HepG2 (cell line): Measurements from ENCODE around the gene SS18L1. TPM values are rescaled to one million over a fixed set of nuclear protein-coding genes. Genes with fewer than 3 reads are reported as not detected.

ENCODE experiments used
- ATAC-seq: fragments of 200-7000 bp; cut with Tn5 transposase; 3 replicates; pipeline ENCODE4 v1.9.1; 2020; ENCODE audit warnings: mild to moderate bottlenecking, moderate library complexity
- BruUV-seq: library from RNA; stranded (reverse); fragments of 400-500 nt; replicated peaks from 2 replicates; lab custom pipeline; 2021; lab: Mats Ljungman, UMichigan
- CTCF ChIA-PET: fragments of 300-600 bp; formaldehyde crosslinking; extraction: SDS; loops from one replicate; lab custom pipeline; 2021; ENCODE audit warnings: low total read pairs, inconsistent platforms, low intra/inter-chr PET ratio; lab: Yijun Ruan, JAX
- POLR2A ChIA-PET: fragments of 350-600 bp; sonication (Branson Sonifier 250); formaldehyde crosslinking; loops from one replicate; lab custom pipeline; 2020; ENCODE audit warnings: antibody characterized with exemption, inconsistent platforms; lab: Yijun Ruan, JAX
- DNase-seq: peaks from one replicate; pipeline ENCODE4 v3.0.0-alpha.2; 2015; ENCODE audit warnings: low spot score
- FAIRE-seq: peaks from 3 replicates; lab custom pipeline; 2011; peaks lifted over from hg19 to GRCh38; lab: Jason Lieb, UNC
- H2AFZ ChIP-seq: one replicate; pipeline ENCODE4 v1.6.1; 2011; ENCODE audit warnings: low read length, inconsistent platforms
- H3K27ac ChIP-seq: fragments of 300-600 bp; 3 replicates; pipeline ENCODE4 v1.8.0; 2011; ENCODE audit warnings: mixed run types, mild to moderate bottlenecking, mixed read lengths, low read length, inconsistent platforms; ENCODE audit not compliant: insufficient read depth; ENCODE audit errors: extremely low read length
- H3K27me3 ChIP-seq, 2 experiments: fragments of 200-600 bp in 1 of 2; 2 replicates in 1 of 2; 3 replicates in 1 of 2; pipeline versions ENCODE4 v1.6.0 to v1.8.0; 2011; ENCODE audit warnings: low read length in 2 of 2, mild to moderate bottlenecking in 2 of 2, moderate library complexity in 2 of 2, inconsistent platforms in 1 of 2; ENCODE audit not compliant: insufficient read depth in 2 of 2, control insufficient read depth in 1 of 2
- H3K36me3 ChIP-seq, 2 experiments: fragments of 200-600 bp in 1 of 2; replicated peaks in 1 of 2; 2 replicates in 1 of 2; 3 replicates in 1 of 2; pipeline versions ENCODE4 v1.5.1 to v1.8.0; 2011; ENCODE audit warnings: low read length in 2 of 2, inconsistent platforms in 1 of 2; ENCODE audit not compliant: insufficient read depth in 2 of 2, control insufficient read depth in 1 of 2
- H3K4me1 ChIP-seq: 2 replicates; pipeline ENCODE4 v1.5.1; 2012; ENCODE audit warnings: low read length, inconsistent platforms; ENCODE audit not compliant: insufficient read depth
- H3K4me2 ChIP-seq: 2 replicates; pipeline ENCODE4 v1.6.0; 2011; ENCODE audit warnings: low read depth, low read length, inconsistent platforms
- H3K4me3 ChIP-seq, 3 experiments: fragments of 200-600 bp in 1 of 3; sonication (generic), shearing (Covaris generic) in 1 of 3; replicated peaks in 1 of 3; 2 replicates each; pipeline ENCODE4 v1.5.1; 2011 to 2016; ENCODE audit warnings: low read length in 3 of 3, inconsistent platforms in 2 of 3, low read depth in 2 of 3, mild to moderate bottlenecking in 2 of 3, control low read depth in 1 of 3, mixed read lengths in 1 of 3; ENCODE audit not compliant: insufficient read depth in 1 of 3
- H3K79me2 ChIP-seq: one replicate; pipeline ENCODE4 v1.6.1; 2011; ENCODE audit warnings: low read length, inconsistent platforms; ENCODE audit not compliant: insufficient read depth
- H3K9ac ChIP-seq: 2 replicates; pipeline ENCODE4 v1.6.0; 2011; ENCODE audit warnings: mild to moderate bottlenecking, low read depth, low read length, inconsistent platforms; ENCODE audit not compliant: insufficient read depth
- H3K9me3 ChIP-seq: 2 replicates; pipeline ENCODE4 v1.5.1; 2012; ENCODE audit warnings: mild to moderate bottlenecking, low read length
- H4K20me1 ChIP-seq: 2 replicates; pipeline ENCODE4 v1.6.0; 2011; ENCODE audit warnings: inconsistent platforms, mild to moderate bottlenecking, low read length, moderate library complexity; ENCODE audit not compliant: insufficient read depth
- BORCS8-MEF2B ChIP-seq: sonication (generic); formaldehyde crosslinking; IDR thresholded peaks from 2 replicates; pipeline ENCODE4 v1.8.0; 2022; ENCODE audit warnings: mild to moderate bottlenecking, missing genetic modification reagents
- DNMT1 ChIP-seq: sonication (generic); formaldehyde crosslinking; IDR thresholded peaks from 2 replicates; pipeline ENCODE4 v1.5.1; 2020; ENCODE audit warnings: mild to moderate bottlenecking, missing genetic modification reagents
- NR2F6 ChIP-seq, 2 experiments: IDR thresholded peaks; 2 replicates each; pipeline ENCODE4 v1.6.1; 2016; ENCODE audit warnings: antibody characterized with exemption in 1 of 2, mild to moderate bottlenecking in 1 of 2
- SMAD1 ChIP-seq: sonication (generic); formaldehyde crosslinking; IDR thresholded peaks from 2 replicates; pipeline ENCODE4 v1.4.0; 2020; ENCODE audit warnings: missing genetic modification reagents, low read depth, mild to moderate bottlenecking, borderline replicate concordance
- SMARCC2 ChIP-seq: fragments of 450-650 bp; IDR thresholded peaks from 2 replicates; pipeline ENCODE4 v1.6.1; 2017; ENCODE audit warnings: antibody characterized with exemption, mild to moderate bottlenecking
- ZFP37 ChIP-seq: sonication (generic); formaldehyde crosslinking; IDR thresholded peaks from 2 replicates; pipeline ENCODE4 v1.4.0; 2020; ENCODE audit warnings: missing genetic modification reagents, borderline replicate concordance
- ZIK1 ChIP-seq: sonication (generic); formaldehyde crosslinking; IDR thresholded peaks from 2 replicates; pipeline ENCODE4 v1.5.0; 2020; ENCODE audit warnings: mild to moderate bottlenecking, low read depth, missing genetic modification reagents, borderline replicate concordance
- ZNF30 ChIP-seq: sonication (generic); formaldehyde crosslinking; IDR thresholded peaks from 2 replicates; pipeline ENCODE4 v1.5.0; 2020; ENCODE audit warnings: mild to moderate bottlenecking, missing genetic modification reagents
- ZNF441 ChIP-seq: sonication (generic); formaldehyde crosslinking; IDR thresholded peaks from 2 replicates; pipeline ENCODE4 v1.7.0; 2021; ENCODE audit warnings: missing genetic modification reagents, borderline replicate concordance
- ZNF577 ChIP-seq: sonication (generic); formaldehyde crosslinking; IDR thresholded peaks from 2 replicates; pipeline ENCODE4 v1.4.0; 2020; ENCODE audit warnings: mild to moderate bottlenecking, low read depth, missing genetic modification reagents, borderline replicate concordance
- ZNF605 ChIP-seq: sonication (generic); formaldehyde crosslinking; IDR thresholded peaks from 2 replicates; pipeline ENCODE4 v1.8.0; 2022; ENCODE audit warnings: mild to moderate bottlenecking, missing genetic modification reagents
- WGBS: methylation state at CpG from one replicate; pipeline ENCODE4 v1.1.6; 2017; ENCODE audit warnings: low lambda C conversion rate; 5-methylcytosine and 5-hydroxymethylcytosine counted together
- in situ Hi-C: cut with HindIII; loops from 2 replicates; pipeline ENCODE4 v1.10.0; 2017; ENCODE audit warnings: low pct_unique_long_range_greater_than_20kb; ENCODE audit not compliant: extremely low pct_ligation_motif_present
- intact Hi-C: fragments of 100-400 bp; cut with micrococcal nuclease; formaldehyde crosslinking; loops from one replicate; pipeline ENCODE4 v1.10.0; 2022; ENCODE audit not compliant: unreplicated experiment
- polyA plus RNA-seq, 8 experiments: library from polyadenylated mRNA; depleted of rRNA in 3 of 8; stranded (reverse) in 7 of 8; unstranded in 1 of 8; fragments of >200 nt; fragmentation: Illumina TruSeq in 4 of 8; extraction: Trizol in 4 of 8; gene quantifications; 2 replicates each; pipeline versions ENCODE4 v1.2.1 to v1.2.3, GENCODE V29; 2011 to 2016; ENCODE audit warnings: low read depth in 4 of 8, missing spikeins in 1 of 8, mixed read lengths in 1 of 8; ENCODE audit not compliant: insufficient read depth in 1 of 8
- total RNA-seq, 5 experiments: library from RNA; depleted of rRNA; stranded (reverse); fragments of >200 nt; fragmentation: Illumina TruSeq; extraction: Trizol; gene quantifications; 2 replicates each; pipeline ENCODE4 v1.2.3, GENCODE V29; 2016; ENCODE audit warnings: low read depth in 1 of 5
- TF ChIP-seq, protein P1 (sequence below): sonication (generic); formaldehyde crosslinking; IDR thresholded peaks from 2 replicates; pipeline ENCODE4 v1.4.0; 2020; ENCODE audit warnings: mild to moderate bottlenecking, missing genetic modification reagents
- TF ChIP-seq, protein P2 (sequence below): sonication (generic); formaldehyde crosslinking; IDR thresholded peaks from 2 replicates; pipeline ENCODE4 v1.5.0; 2020; ENCODE audit warnings: mild to moderate bottlenecking, missing genetic modification reagents

Gene SS18L1
- total and polyA plus RNA-seq, 2 of the 13 experiments (the other 11 are each of a cell fraction or from before 2014, with no cell fraction given): 17.8 to 27.6 TPM

DNA sequence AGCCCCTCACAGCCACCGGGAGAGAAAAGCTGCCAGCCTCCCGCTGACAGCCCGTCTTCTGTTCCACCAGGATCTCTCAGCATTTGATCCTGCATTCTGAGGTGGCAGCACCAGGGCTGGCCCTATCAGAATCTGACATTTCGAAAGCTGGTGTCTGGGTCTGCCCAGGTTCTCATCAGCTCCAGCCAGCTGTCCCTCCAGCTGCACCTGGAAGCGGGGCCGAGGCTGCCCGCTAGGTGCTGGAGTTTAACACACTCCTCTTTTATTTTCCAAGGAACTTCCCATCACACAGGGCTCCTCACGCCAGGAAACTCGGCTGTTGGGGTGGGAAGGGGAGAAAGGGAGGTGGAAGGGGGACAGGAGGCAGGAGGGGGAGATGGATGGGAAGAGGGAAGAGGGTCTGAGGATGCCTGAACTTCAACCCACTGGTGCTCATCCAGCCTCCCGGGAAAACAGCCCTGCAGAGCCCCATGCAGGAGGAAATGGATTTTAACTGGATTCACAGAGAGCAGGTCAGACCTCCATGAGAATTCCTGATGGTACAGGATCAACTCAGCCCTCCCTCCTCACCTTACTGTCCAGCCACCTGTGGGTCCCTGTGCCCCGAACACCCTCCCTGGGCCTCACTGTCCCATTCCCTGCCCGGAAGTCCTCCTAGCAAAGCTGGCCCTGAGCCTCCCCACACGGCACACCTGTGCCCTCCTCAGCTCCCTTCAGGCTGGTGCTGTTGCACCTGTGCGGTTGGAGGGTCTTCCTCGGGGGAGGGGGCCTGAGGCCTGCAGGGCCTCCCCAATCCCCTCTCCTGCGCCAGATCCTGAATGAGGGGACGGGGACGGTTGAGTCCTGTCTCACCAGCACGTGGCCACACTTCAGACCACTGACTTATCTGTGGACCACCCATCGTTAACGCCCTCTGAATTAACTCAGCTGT, 25.2 kb upstream of the SS18L1 start (continued):
- TF ChIP-seq, protein P1, sequence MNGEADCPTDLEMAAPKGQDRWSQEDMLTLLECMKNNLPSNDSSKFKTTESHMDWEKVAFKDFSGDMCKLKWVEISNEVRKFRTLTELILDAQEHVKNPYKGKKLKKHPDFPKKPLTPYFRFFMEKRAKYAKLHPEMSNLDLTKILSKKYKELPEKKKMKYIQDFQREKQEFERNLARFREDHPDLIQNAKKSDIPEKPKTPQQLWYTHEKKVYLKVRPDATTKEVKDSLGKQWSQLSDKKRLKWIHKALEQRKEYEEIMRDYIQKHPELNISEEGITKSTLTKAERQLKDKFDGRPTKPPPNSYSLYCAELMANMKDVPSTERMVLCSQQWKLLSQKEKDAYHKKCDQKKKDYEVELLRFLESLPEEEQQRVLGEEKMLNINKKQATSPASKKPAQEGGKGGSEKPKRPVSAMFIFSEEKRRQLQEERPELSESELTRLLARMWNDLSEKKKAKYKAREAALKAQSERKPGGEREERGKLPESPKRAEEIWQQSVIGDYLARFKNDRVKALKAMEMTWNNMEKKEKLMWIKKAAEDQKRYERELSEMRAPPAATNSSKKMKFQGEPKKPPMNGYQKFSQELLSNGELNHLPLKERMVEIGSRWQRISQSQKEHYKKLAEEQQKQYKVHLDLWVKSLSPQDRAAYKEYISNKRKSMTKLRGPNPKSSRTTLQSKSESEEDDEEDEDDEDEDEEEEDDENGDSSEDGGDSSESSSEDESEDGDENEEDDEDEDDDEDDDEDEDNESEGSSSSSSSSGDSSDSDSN: peak; percentile 6; the same call in 1 of the 2 replicates
- TF ChIP-seq SMARCC2 (no peak), NR2F6 (IDR thresholded peaks at IDR 0.05) (no peak), NR2F6 (CRISPR knock-in tag; IDR thresholded peaks at IDR 0.05) (no peak), BORCS8-MEF2B (CRISPR knock-in tag) (0 out of 2 replicates have a peak, but pooled peaks have one; percentile 11), SMAD1 (CRISPR knock-in tag) (0 out of 2 replicates have a peak, but pooled peaks have one; percentile 19), ZNF577 (CRISPR knock-in tag) (no peak), ZNF605 (CRISPR knock-in tag) (0 out of 2 replicates have a peak, but pooled peaks have one; percentile 61)

DNA sequence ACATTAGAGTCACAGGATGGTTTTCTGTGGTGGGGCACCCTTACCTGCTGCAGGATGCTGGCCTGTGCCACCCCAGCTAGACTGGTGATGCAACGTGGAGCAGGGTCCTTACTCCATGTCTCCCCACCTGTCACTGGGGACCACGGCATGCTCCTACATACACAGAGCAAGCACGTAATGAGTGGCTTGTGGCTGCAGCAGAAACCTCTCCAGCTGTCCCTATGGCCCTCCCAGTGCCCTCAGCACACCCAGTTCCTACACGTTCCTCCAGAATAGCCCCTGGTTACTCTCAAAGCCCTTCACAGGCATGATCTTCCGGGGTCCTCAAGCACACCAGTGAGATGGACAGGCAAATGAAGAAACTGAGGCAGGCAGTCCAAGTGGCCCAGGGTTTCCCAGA, 24.5 kb upstream of the SS18L1 start:
- Histone ChIP-seq H3K79me2 (peaks cover 12% of the 10 kb centered on the region), H4K20me1 (peaks cover 11% of the 10 kb centered on the region), H3K4me1 (peaks cover 67% of the 10 kb centered on the region), H3K27me3 (peaks cover 6 to 29% of the 10 kb centered on the region in 2 experiments), H3K9me3 (no peaks in the 10 kb centered on the region), H3K4me3 (0 out of 6 replicates have a peak overlapping the region, but pooled peaks of 1 of the 3 experiments have one; percentile 54), H3K9ac (peak overlapping the region; percentile 27), H3K4me2 (peak overlapping the region; percentile 70), H3K27ac (peak overlapping the region; percentile 36), H3K36me3 (peaks cover 0 to 2% of the 10 kb centered on the region in 2 experiments; a peak in 1 of 5 replicates), H2AFZ (no peak overlapping the region)
- DNase-seq (no peak), FAIRE-seq (no peak), ATAC-seq (peak; percentile 1; the same call in 1 of the 3 replicates)
- ChIA-PET CTCF (no interaction called here), POLR2A (interaction anchor here (0.9 to 10.4 kb wide), 8 partner anchors 16 to 76 kb away, joined by 3 to 260 read pairs (median 14); partner anchors contain the start of genes PSMA7, SS18L1 and TAF4)
- WGBS: 28% methylated on average over 3 of the region's 5 CpGs
- intact Hi-C loops (no loop called here), in situ Hi-C loops (no loop called here)
- no TSS peak for BruUV-seq
- TF ChIP-seq, protein P2, sequence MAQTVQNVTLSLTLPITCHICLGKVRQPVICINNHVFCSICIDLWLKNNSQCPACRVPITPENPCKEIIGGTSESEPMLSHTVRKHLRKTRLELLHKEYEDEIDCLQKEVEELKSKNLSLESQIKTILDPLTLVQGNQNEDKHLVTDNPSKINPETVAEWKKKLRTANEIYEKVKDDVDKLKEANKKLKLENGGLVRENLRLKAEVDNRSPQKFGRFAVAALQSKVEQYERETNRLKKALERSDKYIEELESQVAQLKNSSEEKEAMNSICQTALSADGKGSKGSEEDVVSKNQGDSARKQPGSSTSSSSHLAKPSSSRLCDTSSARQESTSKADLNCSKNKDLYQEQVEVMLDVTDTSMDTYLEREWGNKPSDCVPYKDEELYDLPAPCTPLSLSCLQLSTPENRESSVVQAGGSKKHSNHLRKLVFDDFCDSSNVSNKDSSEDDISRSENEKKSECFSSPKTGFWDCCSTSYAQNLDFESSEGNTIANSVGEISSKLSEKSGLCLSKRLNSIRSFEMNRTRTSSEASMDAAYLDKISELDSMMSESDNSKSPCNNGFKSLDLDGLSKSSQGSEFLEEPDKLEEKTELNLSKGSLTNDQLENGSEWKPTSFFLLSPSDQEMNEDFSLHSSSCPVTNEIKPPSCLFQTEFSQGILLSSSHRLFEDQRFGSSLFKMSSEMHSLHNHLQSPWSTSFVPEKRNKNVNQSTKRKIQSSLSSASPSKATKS (CRISPR knock-in tag): no peak
- TF ChIP-seq ZIK1 (CRISPR knock-in tag) (no peak), ZFP37 (no peak), ZNF30 (0 out of 2 replicates have a peak, but pooled peaks have one; percentile 4), ZNF441 (no peak), DNMT1 (no peak)
